Sigmoid colon (tissue), 7 donors: ENCODE data around the gene VAT1L. TPM values are rescaled to one million over a fixed set of nuclear protein-coding genes. Genes with fewer than 3 reads are reported as not detected.

Source experiments
- DNase-seq: peaks from one replicate; pipeline ENCODE4 v3.0.0-alpha.2; 2019
- H3K27ac ChIP-seq, 4 donors: fragments of 200-600 bp; sonication (generic); one replicate each; pipeline ENCODE4 v1.5.1; 2016 to 2019; ENCODE audit warnings: mild to moderate bottlenecking in 1 of 4
- H3K27me3 ChIP-seq, 3 donors: fragments of 200-600 bp; sonication (generic); one replicate each; pipeline ENCODE4 v1.5.1; 2019; ENCODE audit warnings: mild to moderate bottlenecking in 1 of 3
- H3K36me3 ChIP-seq, 4 donors: fragments of 200-600 bp; sonication (generic); one replicate each; pipeline ENCODE4 v1.5.1; 2016 to 2019
- H3K4me1 ChIP-seq, 4 donors: fragments of 200-600 bp; sonication (generic); one replicate each; pipeline ENCODE4 v1.5.1; 2017 to 2019
- H3K4me3 ChIP-seq, 4 donors: fragments of 200-600 bp; sonication (generic); one replicate each; pipeline ENCODE4 v1.5.1; 2017 to 2019; ENCODE audit warnings: mild to moderate bottlenecking in 2 of 4, moderate library complexity in 1 of 4
- H3K9me3 ChIP-seq, 4 donors: fragments of 200-600 bp in 3 of 4; sonication (generic) in 3 of 4; one replicate each; pipeline versions ENCODE4 v1.5.1 to v1.6.1; 2013 to 2019
- CTCF ChIP-seq, 4 experiments: fragments of 450-650 bp in 3 of 4; fragments of 200-600 bp in 1 of 4; IDR thresholded peaks; one replicate each; pipeline ENCODE4 v1.5.1; 2016 to 2019; ENCODE audit warnings: antibody characterized with exemption in 4 of 4, mild to moderate bottlenecking in 3 of 4, moderate library complexity in 2 of 4
- EP300 ChIP-seq, 4 donors: sonication (generic); formaldehyde crosslinking; IDR thresholded peaks; one replicate each; pipeline ENCODE4 v1.6.1; 2017; ENCODE audit warnings: antibody characterized with exemption in 4 of 4
- POLR2A ChIP-seq, 2 donors: fragments of 450-650 bp; IDR thresholded peaks; one replicate each; pipeline ENCODE4 v1.6.1; 2016; ENCODE audit warnings: antibody characterized with exemption in 2 of 2, mild to moderate bottlenecking in 2 of 2, moderate library complexity in 2 of 2
- POLR2AphosphoS5 ChIP-seq, 4 donors: sonication (generic); formaldehyde crosslinking; IDR thresholded peaks; one replicate each; pipeline ENCODE4 v1.6.1; 2017; ENCODE audit warnings: antibody characterized with exemption in 4 of 4
- WGBS, 2 donors: extraction: QIAGEN DNeasy Blood & Tissue Kit; methylation state at CpG; one replicate each; pipeline ENCODE4 v1.1.7; 2013; 5-methylcytosine and 5-hydroxymethylcytosine counted together
- intact Hi-C: fragments of 100-400 bp; cut with DNase I; formaldehyde crosslinking; loops from one replicate; pipeline ENCODE4 v1.15.1; 2023
- polyA plus RNA-seq, 3 donors: library from polyadenylated mRNA; stranded (reverse); fragments of 200-250 nt; gene quantifications; one replicate each; pipeline ENCODE4 v1.2.3, GENCODE V29; 2013
- total RNA-seq, 4 donors: library from RNA; depleted of rRNA; stranded (reverse); fragments of >200 nt; gene quantifications; one replicate each; pipeline ENCODE4 v1.1.0, GENCODE V29; 2016
- donor health status: healthy with polysubstance abuse.
- donor health status: Bipolar disorder and iron deficiency.
- donor health status: healthy.

VAT1L gene
- total and polyA plus RNA-seq, 7 donors: 0.60 to 6.4 (median 4.5) TPM

- H3K9me3 ChIP-seq: no peaks in the 10 kb centered on the region
- no peaks in the 10 kb centered on the region for H3K4me1 ChIP-seq
- no peak for DNase-seq
- H3K27me3 ChIP-seq: no peaks in the 10 kb centered on the region
- H3K27ac ChIP-seq: no peak overlapping the region
- TF ChIP-seq POLR2A (IDR thresholded peaks at IDR 0.05): no peak
- no peak for TF ChIP-seq CTCF (IDR thresholded peaks at IDR 0.05)
- TF ChIP-seq EP300 (IDR thresholded peaks at IDR 0.05): no peak
- TF ChIP-seq POLR2AphosphoS5 (IDR thresholded peaks at IDR 0.05): no peak
- WGBS, 2 donors: 68 to 76% methylated on average over 5 of the region's 5 CpGs
- intact Hi-C loops: no loop called here
- no peak overlapping the region for H3K4me3 ChIP-seq
- H3K36me3 ChIP-seq: no peaks in the 10 kb centered on the region
Observed at GRCh38 chr16:77974883-77975282, 186.5 kb downstream of the VAT1L start.

- H3K36me3 ChIP-seq: no peaks in the 10 kb centered on the region
- 54 to 66% methylated on average over 3 of the region's 3 CpGs for WGBS, 2 donors
- intact Hi-C loops: no loop called here
- H3K4me1 ChIP-seq: no peaks in the 10 kb centered on the region
- H3K4me3 ChIP-seq: no peak overlapping the region
- TF ChIP-seq POLR2A (IDR thresholded peaks at IDR 0.05) (no peak), CTCF (IDR thresholded peaks at IDR 0.05) (no peak), POLR2AphosphoS5 (IDR thresholded peaks at IDR 0.05) (no peak), EP300 (IDR thresholded peaks at IDR 0.05) (no peak)
- DNase-seq: no peak
- H3K27ac ChIP-seq: no peak overlapping the region
- no peaks in the 10 kb centered on the region for H3K27me3 ChIP-seq
- H3K9me3 ChIP-seq: no peaks in the 10 kb centered on the region
Observed at GRCh38 chr16:77975942-77976341, 187.6 kb downstream of the VAT1L start.

- no peak for DNase-seq
- no peak for TF ChIP-seq EP300 (IDR thresholded peaks at IDR 0.05)
- TF ChIP-seq POLR2A (IDR thresholded peaks at IDR 0.05): no peak
- no peak for TF ChIP-seq POLR2AphosphoS5 (IDR thresholded peaks at IDR 0.05)
- TF ChIP-seq CTCF (IDR thresholded peaks at IDR 0.05): no peak
- Histone ChIP-seq H3K9me3 (no peaks in the 10 kb centered on the region), H3K27ac (no peak overlapping the region), H3K4me1 (no peaks in the 10 kb centered on the region), H3K36me3 (no peaks in the 10 kb centered on the region), H3K27me3 (no peaks in the 10 kb centered on the region), H3K4me3 (no peak overlapping the region)
- intact Hi-C loops: no loop called here
- WGBS, 2 donors: 63 to 68% methylated on average over 5 of the region's 5 CpGs
Observed at GRCh38 chr16:77977339-77977738, 189.0 kb downstream of the VAT1L start.

GRCh38 chr16:77985111-77985510, 196.7 kb downstream of the VAT1L start:
- Histone ChIP-seq H3K4me1 (no peaks in the 10 kb centered on the region), H3K27ac (no peak overlapping the region), H3K9me3 (no peaks in the 10 kb centered on the region), H3K36me3 (no peaks in the 10 kb centered on the region), H3K27me3 (no peaks in the 10 kb centered on the region), H3K4me3 (no peak overlapping the region)
- no peak for DNase-seq
- WGBS, 2 donors: 86 to 87% methylated on average over 3 of the region's 3 CpGs
- intact Hi-C loops: no loop called here
- no peak for TF ChIP-seq EP300 (IDR thresholded peaks at IDR 0.05)
- no peak for TF ChIP-seq CTCF (IDR thresholded peaks at IDR 0.05)
- TF ChIP-seq POLR2AphosphoS5 (IDR thresholded peaks at IDR 0.05): no peak
- TF ChIP-seq POLR2A (IDR thresholded peaks at IDR 0.05): no peak

- H3K36me3 ChIP-seq: no peaks in the 10 kb centered on the region
- no peak overlapping the region for H3K4me3 ChIP-seq
- intact Hi-C loops: no loop called here
- no peaks in the 10 kb centered on the region for H3K27me3 ChIP-seq
- no peak overlapping the region for H3K27ac ChIP-seq
- H3K4me1 ChIP-seq: no peaks in the 10 kb centered on the region
- DNase-seq: no peak
- WGBS, 2 donors: 91 to 92% methylated on average over 7 of the region's 7 CpGs
- no peak for TF ChIP-seq POLR2A (IDR thresholded peaks at IDR 0.05)
- no peak for TF ChIP-seq CTCF (IDR thresholded peaks at IDR 0.05)
- TF ChIP-seq POLR2AphosphoS5 (IDR thresholded peaks at IDR 0.05): no peak
- no peak for TF ChIP-seq EP300 (IDR thresholded peaks at IDR 0.05)
- H3K9me3 ChIP-seq: no peaks in the 10 kb centered on the region
Observed at GRCh38 chr16:77986011-77986740, 197.8 kb downstream of the VAT1L start.
